A673 (cell line): ENCODE results near the gene OR9I1.

Source experiments
- EZH2 ChIP-seq: fragments of 200-600 bp; sonication (generic); IDR thresholded peaks from 2 replicates; pipeline ENCODE4 v1.6.1; 2017; ENCODE audit warnings: borderline replicate concordance, low read depth, mild to moderate bottlenecking, mixed read lengths, antibody characterized with exemption, low read length; ENCODE audit not compliant: poor library complexity, severe bottlenecking
- TF ChIP-seq, protein P1 (sequence below): fragments of 300-800, 200-600 bp; sonication (generic); conservative IDR thresholded peaks from 2 replicates; pipeline ENCODE4 v1.5.1; 2017; ENCODE audit warnings: low read depth, mild to moderate bottlenecking, antibody characterized with exemption, low read length, moderate library complexity, mixed read lengths

DNA sequence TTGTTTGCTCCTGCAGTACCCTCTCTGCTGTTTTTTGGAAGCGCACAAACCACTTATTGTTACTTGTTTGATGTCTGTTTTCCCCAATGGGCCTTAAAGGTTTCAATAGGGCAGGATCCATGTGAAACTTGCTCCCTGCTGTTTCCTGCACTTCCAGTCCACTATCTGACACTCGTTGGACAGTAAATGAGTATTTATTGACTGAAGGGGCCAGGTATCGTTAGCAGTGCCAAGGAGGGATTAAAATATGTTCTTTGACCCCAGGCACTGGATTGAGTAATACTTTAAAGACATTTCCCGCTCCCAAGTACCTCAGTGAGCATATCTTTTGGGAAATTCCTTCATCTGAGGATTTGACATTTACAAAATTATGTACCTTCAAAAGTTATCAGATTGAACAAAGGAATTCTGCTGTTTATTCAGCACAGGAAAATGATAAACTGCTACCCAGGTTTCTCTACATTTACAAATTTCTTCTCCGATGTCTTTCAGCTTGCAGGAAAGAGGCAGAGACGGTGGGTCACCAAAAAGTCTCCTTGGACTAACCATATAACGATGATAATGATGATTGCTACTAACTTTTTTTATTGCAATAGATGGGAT lies 40.3 kb upstream of the OR9I1 start:
- TF ChIP-seq, protein P1, sequence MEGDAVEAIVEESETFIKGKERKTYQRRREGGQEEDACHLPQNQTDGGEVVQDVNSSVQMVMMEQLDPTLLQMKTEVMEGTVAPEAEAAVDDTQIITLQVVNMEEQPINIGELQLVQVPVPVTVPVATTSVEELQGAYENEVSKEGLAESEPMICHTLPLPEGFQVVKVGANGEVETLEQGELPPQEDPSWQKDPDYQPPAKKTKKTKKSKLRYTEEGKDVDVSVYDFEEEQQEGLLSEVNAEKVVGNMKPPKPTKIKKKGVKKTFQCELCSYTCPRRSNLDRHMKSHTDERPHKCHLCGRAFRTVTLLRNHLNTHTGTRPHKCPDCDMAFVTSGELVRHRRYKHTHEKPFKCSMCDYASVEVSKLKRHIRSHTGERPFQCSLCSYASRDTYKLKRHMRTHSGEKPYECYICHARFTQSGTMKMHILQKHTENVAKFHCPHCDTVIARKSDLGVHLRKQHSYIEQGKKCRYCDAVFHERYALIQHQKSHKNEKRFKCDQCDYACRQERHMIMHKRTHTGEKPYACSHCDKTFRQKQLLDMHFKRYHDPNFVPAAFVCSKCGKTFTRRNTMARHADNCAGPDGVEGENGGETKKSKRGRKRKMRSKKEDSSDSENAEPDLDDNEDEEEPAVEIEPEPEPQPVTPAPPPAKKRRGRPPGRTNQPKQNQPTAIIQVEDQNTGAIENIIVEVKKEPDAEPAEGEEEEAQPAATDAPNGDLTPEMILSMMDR: no peak
- no peak for TF ChIP-seq EZH2
